ENCODE data around the gene UHRF1. TPM values are rescaled to one million over a fixed set of nuclear protein-coding genes. Genes with fewer than 3 reads are reported as not detected.

The UHRF1 gene
- total and polyA plus RNA-seq, 2 of the 13 experiments (the other 11 are each of a cell fraction or from before 2014, with no cell fraction given) = 6.8 to 78.4 TPM

GRCh38 chr19:4976401-4977298 is 67.3 kb downstream of the UHRF1 start (continued):
- TF ChIP-seq ATF7-NPFF (CRISPR knock-in tag; IDR thresholded peaks at IDR 0.05; ENCODE audit: low read depth) (no peak), CCAR2 (optimal IDR thresholded peaks at IDR 0.05; ENCODE audit: low read depth, low read length) (no peak), BCL6 (CRISPR knock-in tag; IDR thresholded peaks at IDR 0.05) (no peak), ZBTB33 (CRISPR knock-in tag; IDR thresholded peaks at IDR 0.05) (peak; percentile 97), TBX2 (CRISPR knock-in tag; IDR thresholded peaks at IDR 0.05; ENCODE audit: borderline replicate concordance) (no peak), ERF (CRISPR knock-in tag; IDR thresholded peaks at IDR 0.05) (no peak), SP5 (CRISPR knock-in tag; IDR thresholded peaks at IDR 0.05; ENCODE audit: borderline replicate concordance, low read depth) (no peak), TCF12 (IDR thresholded peaks at IDR 0.05) (no peak), TCF12 (CRISPR knock-in tag; IDR thresholded peaks at IDR 0.05) (no peak), GATAD2A (CRISPR knock-in tag; IDR thresholded peaks at IDR 0.05) (peak; percentile 74), RBFOX2 (IDR thresholded peaks at IDR 0.05; ENCODE audit: low read depth, low read length) (no peak), HOXA9 (CRISPR knock-in tag; IDR thresholded peaks at IDR 0.05; ENCODE audit: borderline replicate concordance) (no peak), MLXIP (CRISPR knock-in tag; IDR thresholded peaks at IDR 0.05; ENCODE audit: borderline replicate concordance) (no peak), MAX (IDR thresholded peaks at IDR 0.05) (0 out of 2 replicates have a peak, but pooled peaks have one; percentile 41), CHD2 (IDR thresholded peaks at IDR 0.05; ENCODE audit: low read depth, low read length) (no peak), ZNF468 (CRISPR knock-in tag; IDR thresholded peaks at IDR 0.05) (no peak), ZNF414 (CRISPR knock-in tag; IDR thresholded peaks at IDR 0.05) (no peak), SCMH1 (CRISPR knock-in tag; IDR thresholded peaks at IDR 0.05; ENCODE audit: borderline replicate concordance) (no peak), ZNF687 (CRISPR knock-in tag; IDR thresholded peaks at IDR 0.05) (peak; percentile 33), AHR (CRISPR knock-in tag; IDR thresholded peaks at IDR 0.05) (no peak), CEBPG (CRISPR knock-in tag; IDR thresholded peaks at IDR 0.05) (peak; percentile 92)
